Epithelial cell of esophagus (primary cell): ENCODE measurements around the gene ABCB9.
A peak's percentile ranks its signal among the peaks of the same experiment; 100 is the strongest.
"Not testable (repeated sequence)": the region's sequence is repeated elsewhere in the genome, so short reads cannot be mapped to it uniquely, and the experiment has no call there.

Experiments
- DNase-seq: peaks from one replicate; pipeline ENCODE4 v3.0.0; 2010; ENCODE audit warnings: low read depth
- H3K4me3 ChIP-seq: 2 replicates; pipeline ENCODE4 v1.5.1; 2011; ENCODE audit warnings: mild to moderate bottlenecking, low read length, control low read depth
- TF ChIP-seq, protein P1 (sequence below): IDR thresholded peaks from 2 replicates; pipeline ENCODE4 v1.5.1; 2011; ENCODE audit warnings: low read depth, mild to moderate bottlenecking, low read length, control low read depth, inconsistent platforms; ENCODE audit not compliant: insufficient read depth; ENCODE audit errors: missing control alignments

ABCB9 gene

DNA sequence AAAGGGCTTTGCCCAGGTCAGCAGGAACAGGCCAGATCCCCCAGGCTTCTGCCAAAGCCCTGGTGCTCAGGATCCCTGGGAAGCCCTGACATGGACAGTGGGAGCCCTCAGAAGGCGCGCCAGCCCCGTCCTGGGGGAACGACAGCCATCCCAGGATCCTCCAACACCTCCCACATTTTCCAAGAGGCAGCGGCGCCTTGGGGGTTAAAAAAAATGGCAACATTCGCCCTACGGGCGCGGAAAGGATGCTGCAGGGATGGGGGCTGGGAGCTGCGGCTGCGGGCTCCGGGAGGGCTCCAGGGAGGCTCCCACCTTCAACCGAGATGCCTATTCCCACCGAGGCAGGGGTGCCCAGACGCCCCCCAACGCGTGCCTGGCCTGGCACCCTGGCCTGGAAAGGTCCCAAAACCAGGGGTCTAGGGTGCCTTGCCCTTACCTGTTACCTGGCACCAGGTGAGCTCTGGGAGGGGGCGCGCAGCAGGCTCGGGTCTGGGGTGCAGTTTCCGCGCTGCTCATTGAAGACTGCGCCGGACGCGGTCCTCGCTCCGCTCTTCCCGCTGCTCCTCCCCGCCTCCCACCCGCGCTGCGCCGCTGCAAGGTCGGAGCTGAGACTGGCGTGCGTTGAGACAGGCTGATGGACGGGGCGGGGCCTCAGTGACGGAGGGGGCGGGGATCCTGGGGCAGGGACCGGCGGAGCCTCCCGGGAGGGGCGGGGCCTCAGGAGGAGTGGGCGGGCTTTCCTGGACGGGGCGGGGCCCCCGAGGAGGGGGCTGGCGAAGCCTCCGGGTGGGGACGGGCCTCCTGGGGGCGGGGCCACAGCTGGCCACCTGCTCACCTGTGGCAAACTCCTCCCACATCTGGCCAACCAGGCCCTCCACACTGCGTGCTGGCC, at the start of gene ABCB9:
Gene ABCB9 (minus strand): TSS at position 613 of the 892 bp plus-strand sequence. CDS start 6,228 bp downstream, outside the sequence.
- TF ChIP-seq, protein P1, sequence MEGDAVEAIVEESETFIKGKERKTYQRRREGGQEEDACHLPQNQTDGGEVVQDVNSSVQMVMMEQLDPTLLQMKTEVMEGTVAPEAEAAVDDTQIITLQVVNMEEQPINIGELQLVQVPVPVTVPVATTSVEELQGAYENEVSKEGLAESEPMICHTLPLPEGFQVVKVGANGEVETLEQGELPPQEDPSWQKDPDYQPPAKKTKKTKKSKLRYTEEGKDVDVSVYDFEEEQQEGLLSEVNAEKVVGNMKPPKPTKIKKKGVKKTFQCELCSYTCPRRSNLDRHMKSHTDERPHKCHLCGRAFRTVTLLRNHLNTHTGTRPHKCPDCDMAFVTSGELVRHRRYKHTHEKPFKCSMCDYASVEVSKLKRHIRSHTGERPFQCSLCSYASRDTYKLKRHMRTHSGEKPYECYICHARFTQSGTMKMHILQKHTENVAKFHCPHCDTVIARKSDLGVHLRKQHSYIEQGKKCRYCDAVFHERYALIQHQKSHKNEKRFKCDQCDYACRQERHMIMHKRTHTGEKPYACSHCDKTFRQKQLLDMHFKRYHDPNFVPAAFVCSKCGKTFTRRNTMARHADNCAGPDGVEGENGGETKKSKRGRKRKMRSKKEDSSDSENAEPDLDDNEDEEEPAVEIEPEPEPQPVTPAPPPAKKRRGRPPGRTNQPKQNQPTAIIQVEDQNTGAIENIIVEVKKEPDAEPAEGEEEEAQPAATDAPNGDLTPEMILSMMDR = no peak
- peak within 1 kb of the TSS; percentile 78 for H3K4me3 ChIP-seq
- DNase-seq = peak; percentile 97

DNA sequence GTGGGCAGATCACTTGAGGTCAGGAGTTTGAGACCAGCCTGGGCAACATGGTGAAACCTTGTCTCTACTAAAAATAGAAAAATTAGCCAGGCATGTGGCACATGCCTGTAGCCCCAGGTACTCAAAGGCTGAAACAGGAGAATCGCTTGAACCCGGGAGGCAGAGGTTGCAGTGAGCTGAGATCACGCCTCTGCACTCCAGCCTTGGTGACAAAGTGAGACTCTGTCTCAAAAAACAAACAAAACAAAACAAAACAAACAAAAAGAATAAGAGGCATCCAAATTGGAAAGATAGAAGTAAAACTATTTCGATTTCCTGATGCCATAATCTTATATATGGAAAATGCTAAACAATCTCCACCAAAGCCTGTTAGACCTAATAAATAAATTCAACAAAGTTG, 48.2 kb upstream of the ABCB9 start:
- not testable (repeated sequence) for DNase-seq, H3K4me3 ChIP-seq

DNA sequence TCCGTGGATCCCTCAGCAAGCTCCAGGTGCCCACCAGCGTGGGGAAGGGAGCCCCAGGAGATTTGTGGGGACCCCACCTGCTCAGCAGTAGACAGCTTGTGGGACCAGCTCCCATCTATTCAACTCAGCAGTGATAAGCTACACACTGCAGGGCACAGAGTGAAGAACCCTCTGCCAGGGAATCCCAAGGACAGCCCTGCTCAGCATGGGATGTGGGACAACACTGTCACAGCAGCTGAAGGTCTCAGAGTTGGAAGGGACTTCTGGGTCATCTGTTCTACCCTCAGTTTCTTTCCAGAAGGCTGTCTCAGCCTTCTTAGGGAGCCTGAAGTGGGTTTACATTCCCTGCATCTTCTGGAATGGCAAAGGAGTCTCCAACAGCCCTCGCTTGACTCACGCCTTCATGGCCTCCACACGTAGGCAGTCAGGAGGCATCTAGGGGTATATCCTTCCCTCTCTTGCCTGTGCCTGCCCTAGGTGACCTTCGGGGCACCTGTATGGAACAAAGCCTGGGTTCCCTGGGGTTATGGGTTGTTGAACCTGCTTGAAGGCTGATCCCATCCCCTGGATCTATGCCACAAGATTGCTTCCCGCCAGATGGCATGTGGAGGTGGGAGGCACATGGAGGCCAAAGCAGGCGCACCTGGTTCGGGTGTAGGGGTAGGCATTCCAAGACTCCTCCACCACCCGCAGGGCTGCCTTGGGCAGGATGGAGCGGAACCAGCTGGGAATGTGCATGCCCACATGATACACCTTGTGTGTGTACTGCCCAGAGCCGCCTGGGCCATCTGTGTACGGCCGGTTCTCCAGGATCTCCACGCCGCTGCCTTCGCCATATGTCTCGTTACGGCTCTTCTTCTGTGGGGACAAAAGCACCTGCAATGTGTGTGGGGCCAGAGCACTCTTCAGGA, 47.2 kb upstream of the ABCB9 start:
- TF ChIP-seq, protein P1 = no peak
- H3K4me3 ChIP-seq = no peak overlapping the region
- no peak for DNase-seq

DNA sequence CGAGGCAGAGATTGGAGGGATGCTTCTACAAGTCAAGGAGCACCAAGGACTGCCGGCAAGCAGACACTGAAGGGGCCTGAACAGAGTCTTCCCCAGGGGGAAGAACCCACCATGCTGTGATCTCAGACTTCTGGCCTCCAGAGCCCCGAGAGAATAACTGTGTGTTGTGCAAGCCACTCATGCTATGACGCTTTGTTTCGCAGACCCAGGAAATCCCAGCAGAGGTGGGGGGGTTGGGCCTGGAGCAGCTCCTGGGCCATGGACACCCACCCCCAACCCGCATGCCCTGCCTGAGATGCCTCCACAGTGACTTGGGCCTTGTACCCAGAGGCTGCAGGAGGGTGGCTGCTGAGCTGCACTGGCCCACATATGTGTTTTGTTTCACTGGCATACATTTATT, 45.4 kb upstream of the ABCB9 start:
- no peak for DNase-seq
- TF ChIP-seq, protein P1 = no peak
- no peak overlapping the region for H3K4me3 ChIP-seq

DNA sequence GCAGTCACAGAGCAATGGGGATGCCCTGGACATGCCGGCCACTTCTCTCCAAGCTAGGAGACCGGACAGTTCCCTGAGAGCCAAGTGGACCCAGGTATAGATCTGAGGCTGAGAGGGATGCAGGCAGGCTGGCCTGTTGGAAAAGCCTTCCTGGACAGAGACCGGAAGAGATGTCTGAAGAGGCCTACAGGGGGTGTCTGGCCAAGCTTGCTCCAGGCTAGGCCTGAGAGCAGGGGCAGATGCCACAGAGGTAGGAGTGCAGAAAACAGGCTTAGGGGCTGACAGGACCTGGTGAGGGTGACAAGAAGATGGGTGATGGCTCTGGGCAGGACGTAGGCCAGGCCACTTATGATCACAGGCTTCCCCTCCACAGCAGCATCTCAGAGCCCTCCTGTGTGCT, 44.4 kb upstream of the ABCB9 start:
- DNase-seq = no peak
- H3K4me3 ChIP-seq = no peak overlapping the region
- TF ChIP-seq, protein P1 = no peak

DNA sequence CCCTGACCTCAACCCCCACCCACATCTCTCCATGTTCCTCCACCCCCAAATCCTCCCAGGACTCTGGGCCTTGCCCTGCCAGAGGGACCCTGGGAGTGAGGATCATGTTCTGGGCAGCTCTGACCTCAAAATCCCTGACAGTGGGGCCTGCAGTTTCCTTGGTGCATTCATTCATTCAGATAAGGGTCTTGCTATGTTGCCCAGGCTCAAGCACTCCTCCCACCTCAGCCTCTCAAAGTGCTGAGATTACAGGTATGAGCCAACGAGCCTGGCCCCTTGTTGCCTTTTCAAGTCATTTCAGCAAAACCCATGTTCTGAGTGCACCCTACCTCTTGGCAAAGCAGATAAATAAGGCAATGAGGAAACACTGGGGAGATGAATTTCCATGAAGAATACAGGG, 43.8 kb upstream of the ABCB9 start:
- no peak overlapping the region for H3K4me3 ChIP-seq
- TF ChIP-seq, protein P1 = no peak
- no peak for DNase-seq

DNA sequence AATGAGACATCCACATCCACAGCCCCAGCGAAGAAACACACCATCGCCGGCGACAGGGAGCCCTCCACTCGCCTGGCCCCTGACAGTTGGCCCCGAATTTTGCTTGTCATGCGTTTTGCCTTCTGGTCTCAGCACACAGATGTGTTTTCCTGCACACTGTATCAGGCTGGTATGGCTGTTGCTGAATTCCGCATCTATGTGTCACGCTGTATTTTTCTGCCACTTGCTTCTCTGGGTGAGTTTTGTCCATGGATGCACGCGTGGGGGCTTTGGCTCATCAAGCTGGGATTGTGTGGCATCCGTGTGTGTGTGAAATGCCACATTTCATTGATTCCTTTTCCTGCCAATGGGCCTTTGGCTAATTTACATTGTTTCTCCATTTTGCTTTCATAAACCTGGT, 40.7 kb upstream of the ABCB9 start:
- H3K4me3 ChIP-seq = no peak overlapping the region
- TF ChIP-seq, protein P1 = no peak
- DNase-seq = no peak
